C4-2B (cell line): Measurements from ENCODE around the gene RBM18.

Experiments
- ZFX ChIP-seq: fragments of 450-650 bp; IDR thresholded peaks from 2 replicates; pipeline ENCODE4 v1.6.1; 2017
- TF ChIP-seq, protein P1 (sequence below): fragments of 450-650 bp; conservative IDR thresholded peaks from 2 replicates; pipeline ENCODE4 v1.5.1; 2017; ENCODE audit warnings: mild to moderate bottlenecking

DNA sequence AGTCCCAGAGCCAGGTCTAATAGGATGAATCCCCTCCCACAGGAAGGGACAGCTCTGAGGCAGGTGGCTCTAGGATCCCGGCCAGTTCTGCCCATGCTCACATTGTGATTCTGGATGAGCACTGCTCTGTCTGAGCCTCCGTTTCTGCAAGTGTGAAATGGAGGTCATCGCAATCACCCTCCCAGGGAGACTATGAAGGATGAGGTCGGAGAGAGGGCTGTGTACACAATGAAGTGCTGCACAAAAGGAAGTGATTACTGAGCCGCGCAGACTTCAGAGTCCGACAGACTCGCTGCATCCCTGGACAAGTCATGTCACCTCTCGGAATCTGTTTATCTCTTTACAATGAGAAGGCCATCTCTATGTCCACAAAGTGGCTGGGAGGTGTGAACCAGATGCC is 57.5 kb downstream of the RBM18 start:
- TF ChIP-seq, protein P1, sequence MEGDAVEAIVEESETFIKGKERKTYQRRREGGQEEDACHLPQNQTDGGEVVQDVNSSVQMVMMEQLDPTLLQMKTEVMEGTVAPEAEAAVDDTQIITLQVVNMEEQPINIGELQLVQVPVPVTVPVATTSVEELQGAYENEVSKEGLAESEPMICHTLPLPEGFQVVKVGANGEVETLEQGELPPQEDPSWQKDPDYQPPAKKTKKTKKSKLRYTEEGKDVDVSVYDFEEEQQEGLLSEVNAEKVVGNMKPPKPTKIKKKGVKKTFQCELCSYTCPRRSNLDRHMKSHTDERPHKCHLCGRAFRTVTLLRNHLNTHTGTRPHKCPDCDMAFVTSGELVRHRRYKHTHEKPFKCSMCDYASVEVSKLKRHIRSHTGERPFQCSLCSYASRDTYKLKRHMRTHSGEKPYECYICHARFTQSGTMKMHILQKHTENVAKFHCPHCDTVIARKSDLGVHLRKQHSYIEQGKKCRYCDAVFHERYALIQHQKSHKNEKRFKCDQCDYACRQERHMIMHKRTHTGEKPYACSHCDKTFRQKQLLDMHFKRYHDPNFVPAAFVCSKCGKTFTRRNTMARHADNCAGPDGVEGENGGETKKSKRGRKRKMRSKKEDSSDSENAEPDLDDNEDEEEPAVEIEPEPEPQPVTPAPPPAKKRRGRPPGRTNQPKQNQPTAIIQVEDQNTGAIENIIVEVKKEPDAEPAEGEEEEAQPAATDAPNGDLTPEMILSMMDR = no peak
- TF ChIP-seq ZFX = no peak
